Gastrocnemius medialis (tissue), 4 donors: ENCODE measurements around the gene CENPO.

Source experiments
- CTCF ChIP-seq, 5 experiments: fragments of 450-650 bp in 3 of 5; fragments of 200-600 bp in 2 of 5; sonication (generic) in 2 of 5; IDR thresholded peaks in 4 of 5; conservative IDR thresholded peaks in 1 of 5; 1 replicate in 4 of 5; 2 replicates in 1 of 5; pipeline ENCODE4 v1.5.1; 2016 to 2019; ENCODE audit warnings: antibody characterized with exemption in 5 of 5, mild to moderate bottlenecking in 3 of 5, moderate library complexity in 3 of 5
- POLR2A ChIP-seq, 2 donors: fragments of 450-650 bp; IDR thresholded peaks; one replicate each; pipeline ENCODE4 v1.6.1; 2017; ENCODE audit warnings: antibody characterized with exemption in 2 of 2, mild to moderate bottlenecking in 2 of 2, moderate library complexity in 2 of 2

GRCh38 chr2:24821433-24821891 is 28.2 kb downstream of the CENPO start:
- TF ChIP-seq CTCF (IDR thresholded peaks at IDR 0.05 in 4 of 5, conservative IDR thresholded peaks at IDR 0.05 in 1 of 5) (no peak), POLR2A (IDR thresholded peaks at IDR 0.05) (no peak)
